ENCODE results near the gene PVR. TPM values are rescaled to one million over a fixed set of nuclear protein-coding genes. Genes with fewer than 3 reads are reported as not detected.
"Not testable (repeated sequence)": the region's sequence is repeated elsewhere in the genome, so short reads cannot be mapped to it uniquely, and the experiment has no call there.

PVR gene
- total RNA-seq, 4 donors from 2014 or later: 27.1 to 58.5 (median 33.4) TPM

DNA sequence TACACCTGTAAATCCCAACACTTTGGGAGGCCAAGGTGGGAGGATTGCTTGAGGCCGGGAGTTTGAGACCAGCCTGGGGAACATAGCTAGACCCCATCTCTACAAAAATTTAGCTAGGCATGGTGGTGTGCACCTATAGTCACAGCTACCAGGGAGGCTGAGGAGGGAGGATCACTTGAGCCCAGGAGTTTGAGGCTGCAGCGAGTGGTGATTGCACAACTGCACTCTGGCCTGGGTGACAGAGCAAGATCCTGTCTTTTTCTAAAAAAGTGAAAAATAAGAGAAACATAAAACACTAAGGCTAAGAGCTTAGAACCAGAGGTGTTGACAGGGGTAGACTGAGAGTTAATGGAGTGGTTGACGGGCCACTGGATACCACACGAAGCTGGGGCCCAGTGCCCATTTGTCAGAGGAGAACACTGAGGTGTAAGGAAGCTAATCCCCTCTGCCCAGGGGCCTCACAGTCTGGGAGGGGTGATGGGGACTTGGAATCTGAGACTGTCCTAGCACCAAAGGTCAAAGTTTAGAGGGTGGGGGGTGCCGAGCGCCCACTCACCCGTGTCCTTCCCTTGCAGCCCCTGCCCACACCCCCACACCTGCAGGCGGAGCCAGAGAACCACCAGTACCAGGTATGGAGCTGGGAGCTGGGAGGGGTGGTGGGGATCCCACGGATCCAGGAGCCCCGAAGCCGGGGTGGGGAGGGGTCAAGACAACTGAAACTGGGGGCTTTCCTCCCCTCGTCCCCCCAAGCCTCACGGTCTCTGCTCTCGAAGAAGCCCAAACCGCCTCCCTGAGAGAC is 38.5 kb downstream of the PVR start:
- Histone ChIP-seq H3K4me3 (no peak overlapping the region), H3K4me1 (peaks cover 0 to 11% (median 0%) of the 10 kb centered on the region in 3 donors), H3K9me3 (no peaks in the 10 kb centered on the region), H3K36me3 (peaks cover 0 to 43% of the 10 kb centered on the region in 2 donors), H3K27ac (no peak overlapping the region), H3K27me3 (no peaks in the 10 kb centered on the region)
- 72 to 86% methylated on average over 4 to 8 of the region's 15 CpGs for WGBS, 2 donors (ENCODE audit: low coverage in 1 of 2)
- ATAC-seq: no peak
- TF ChIP-seq POLR2AphosphoS5 (IDR thresholded peaks at IDR 0.05) (no peak), POLR2A (IDR thresholded peaks at IDR 0.05) (no peak), EP300 (IDR thresholded peaks at IDR 0.05) (no peak)
- TF ChIP-seq, protein P1, sequence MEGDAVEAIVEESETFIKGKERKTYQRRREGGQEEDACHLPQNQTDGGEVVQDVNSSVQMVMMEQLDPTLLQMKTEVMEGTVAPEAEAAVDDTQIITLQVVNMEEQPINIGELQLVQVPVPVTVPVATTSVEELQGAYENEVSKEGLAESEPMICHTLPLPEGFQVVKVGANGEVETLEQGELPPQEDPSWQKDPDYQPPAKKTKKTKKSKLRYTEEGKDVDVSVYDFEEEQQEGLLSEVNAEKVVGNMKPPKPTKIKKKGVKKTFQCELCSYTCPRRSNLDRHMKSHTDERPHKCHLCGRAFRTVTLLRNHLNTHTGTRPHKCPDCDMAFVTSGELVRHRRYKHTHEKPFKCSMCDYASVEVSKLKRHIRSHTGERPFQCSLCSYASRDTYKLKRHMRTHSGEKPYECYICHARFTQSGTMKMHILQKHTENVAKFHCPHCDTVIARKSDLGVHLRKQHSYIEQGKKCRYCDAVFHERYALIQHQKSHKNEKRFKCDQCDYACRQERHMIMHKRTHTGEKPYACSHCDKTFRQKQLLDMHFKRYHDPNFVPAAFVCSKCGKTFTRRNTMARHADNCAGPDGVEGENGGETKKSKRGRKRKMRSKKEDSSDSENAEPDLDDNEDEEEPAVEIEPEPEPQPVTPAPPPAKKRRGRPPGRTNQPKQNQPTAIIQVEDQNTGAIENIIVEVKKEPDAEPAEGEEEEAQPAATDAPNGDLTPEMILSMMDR (IDR thresholded peaks at IDR 0.05): no peak

DNA sequence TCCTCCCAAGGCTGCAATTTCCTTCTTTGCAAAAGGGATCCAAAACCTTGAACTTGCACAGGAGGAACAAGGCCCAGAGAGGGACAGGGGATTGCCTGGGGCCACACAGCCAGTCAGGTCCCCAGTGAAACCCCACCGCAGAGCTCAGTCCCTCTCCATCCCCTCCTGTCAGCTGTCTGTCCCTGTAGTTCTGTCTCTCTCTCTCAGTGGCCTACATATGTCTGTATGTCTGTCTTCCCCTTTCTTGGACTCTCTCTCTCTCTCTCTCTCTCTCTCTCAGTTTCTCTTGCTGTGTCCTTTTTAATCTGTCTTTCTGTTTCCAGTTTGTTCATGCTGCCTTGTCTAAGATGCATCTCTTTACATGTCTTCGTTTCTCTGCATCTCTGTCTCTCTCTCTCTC is 39.1 kb downstream of the PVR start:
- Histone ChIP-seq H3K4me3 (no peak overlapping the region), H3K36me3 (peaks cover 0 to 43% of the 10 kb centered on the region in 2 donors), H3K27ac (no peak overlapping the region), H3K27me3 (no peaks in the 10 kb centered on the region), H3K4me1 (peaks cover 0 to 11% (median 0%) of the 10 kb centered on the region in 3 donors), H3K9me3 (no peaks in the 10 kb centered on the region)
- ATAC-seq: no peak
- WGBS, 2 donors (ENCODE audit: low coverage in 1 of 2): 94 to 100% methylated on average over 1 to 2 of the region's 2 CpGs
- TF ChIP-seq, protein P1 (IDR thresholded peaks at IDR 0.05): no peak
- TF ChIP-seq POLR2AphosphoS5 (IDR thresholded peaks at IDR 0.05) (no peak), POLR2A (IDR thresholded peaks at IDR 0.05) (no peak), EP300 (IDR thresholded peaks at IDR 0.05) (no peak)

DNA sequence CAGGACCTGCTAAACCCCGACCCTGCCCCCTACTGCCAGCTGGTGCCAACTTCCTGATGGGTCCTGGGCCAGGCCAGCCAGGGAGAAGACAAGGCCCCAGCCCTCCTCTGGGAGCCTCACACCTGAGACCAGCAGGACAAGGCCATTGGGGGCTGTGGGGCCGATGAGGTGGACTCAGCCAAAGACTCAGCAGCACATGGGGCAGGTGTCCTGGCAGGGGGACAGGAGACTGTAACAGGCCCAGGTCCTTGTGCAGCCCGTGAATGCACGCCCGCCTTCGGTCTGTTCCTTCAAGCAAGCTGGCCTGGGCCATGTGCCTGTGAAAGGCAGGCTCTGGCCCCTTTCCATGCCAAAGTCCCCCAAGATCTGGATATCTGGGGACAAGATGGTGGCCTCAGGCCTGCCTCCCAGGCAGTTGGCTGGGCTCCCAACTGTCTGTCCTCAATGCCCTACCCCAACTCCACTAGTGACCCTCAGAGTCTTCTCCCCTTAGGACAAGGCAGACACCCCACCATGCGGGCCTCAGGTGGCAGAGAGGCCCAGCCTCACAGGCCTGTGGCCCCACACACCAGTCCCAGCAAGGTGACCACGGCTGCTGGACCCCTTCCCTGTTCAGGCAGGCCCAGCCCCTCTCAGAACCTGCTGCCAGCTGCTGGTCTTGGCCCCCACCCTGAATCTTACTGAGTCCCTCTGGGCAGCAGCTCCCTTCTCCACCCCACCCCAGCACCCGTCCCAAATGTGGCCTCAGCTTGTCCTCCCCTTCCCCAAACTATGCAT is 39.9 kb downstream of the PVR start:
- no peak overlapping the region for H3K27ac ChIP-seq
- no peak for ATAC-seq

DNA sequence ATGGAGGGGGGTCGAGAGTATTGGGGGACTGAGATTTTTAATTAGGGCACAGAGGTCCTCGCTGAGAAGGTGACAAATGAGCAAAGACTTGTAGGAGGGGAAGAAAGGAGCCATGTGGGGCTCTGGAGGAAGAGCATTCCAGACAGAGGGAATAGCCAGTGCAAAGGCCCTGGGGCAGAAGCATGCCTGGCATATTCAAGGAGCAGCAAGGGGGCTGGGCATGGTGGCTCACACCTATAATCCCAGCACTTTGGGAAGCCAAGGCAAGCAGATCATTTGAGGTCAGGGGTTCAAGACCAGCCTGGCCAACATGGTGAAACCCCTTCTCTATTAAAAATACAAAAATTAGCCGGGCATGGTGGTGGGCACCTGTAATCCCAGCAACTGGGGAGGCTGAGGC is 40.7 kb downstream of the PVR start:
- Histone ChIP-seq H3K27ac (peak overlapping the region in 2 of 4 donors; percentile 7 to 57), H3K36me3 (peaks cover 0 to 38% of the 10 kb centered on the region in 2 donors), H3K4me1 (peaks cover 0 to 17% (median 5%) of the 10 kb centered on the region in 3 donors)
- H3K27me3 ChIP-seq, H3K9me3 ChIP-seq, H3K4me3 ChIP-seq, ATAC-seq: not testable (repeated sequence)
- 81 to 94% methylated on average over 2 to 3 of the region's 3 CpGs for WGBS, 2 donors (ENCODE audit: low coverage in 1 of 2)

More for the DNA sequence above, 39.9 kb downstream of the PVR start:
- Histone ChIP-seq H3K27me3 (peaks cover 4% of the 10 kb centered on the region), H3K36me3 (peaks cover 0 to 43% of the 10 kb centered on the region in 2 donors), H3K4me1 (peaks cover 0 to 11% (median 0%) of the 10 kb centered on the region in 3 donors), H3K4me3 (no peak overlapping the region), H3K9me3 (no peaks in the 10 kb centered on the region)
- WGBS, 2 donors (ENCODE audit: low coverage in 1 of 2): no CpG with 5 or more reads among the region's 9 CpGs
- no peak for TF ChIP-seq POLR2A (IDR thresholded peaks at IDR 0.05)
- no peak for TF ChIP-seq POLR2AphosphoS5 (IDR thresholded peaks at IDR 0.05)
- TF ChIP-seq, protein P1 (IDR thresholded peaks at IDR 0.05): no peak
- TF ChIP-seq EP300 (IDR thresholded peaks at IDR 0.05): no peak

Data from gastroesophageal sphincter (tissue), 4 donors.